ENCODE data around the gene PPP1R13B.
A peak's percentile ranks its signal among the peaks of the same experiment; 100 is the strongest.

Gene PPP1R13B

GRCh38 chr14:103881268-103882201 is 34.2 kb upstream of the PPP1R13B start:
- no peak for DNase-seq (ENCODE audit: low read depth)

DNA sequence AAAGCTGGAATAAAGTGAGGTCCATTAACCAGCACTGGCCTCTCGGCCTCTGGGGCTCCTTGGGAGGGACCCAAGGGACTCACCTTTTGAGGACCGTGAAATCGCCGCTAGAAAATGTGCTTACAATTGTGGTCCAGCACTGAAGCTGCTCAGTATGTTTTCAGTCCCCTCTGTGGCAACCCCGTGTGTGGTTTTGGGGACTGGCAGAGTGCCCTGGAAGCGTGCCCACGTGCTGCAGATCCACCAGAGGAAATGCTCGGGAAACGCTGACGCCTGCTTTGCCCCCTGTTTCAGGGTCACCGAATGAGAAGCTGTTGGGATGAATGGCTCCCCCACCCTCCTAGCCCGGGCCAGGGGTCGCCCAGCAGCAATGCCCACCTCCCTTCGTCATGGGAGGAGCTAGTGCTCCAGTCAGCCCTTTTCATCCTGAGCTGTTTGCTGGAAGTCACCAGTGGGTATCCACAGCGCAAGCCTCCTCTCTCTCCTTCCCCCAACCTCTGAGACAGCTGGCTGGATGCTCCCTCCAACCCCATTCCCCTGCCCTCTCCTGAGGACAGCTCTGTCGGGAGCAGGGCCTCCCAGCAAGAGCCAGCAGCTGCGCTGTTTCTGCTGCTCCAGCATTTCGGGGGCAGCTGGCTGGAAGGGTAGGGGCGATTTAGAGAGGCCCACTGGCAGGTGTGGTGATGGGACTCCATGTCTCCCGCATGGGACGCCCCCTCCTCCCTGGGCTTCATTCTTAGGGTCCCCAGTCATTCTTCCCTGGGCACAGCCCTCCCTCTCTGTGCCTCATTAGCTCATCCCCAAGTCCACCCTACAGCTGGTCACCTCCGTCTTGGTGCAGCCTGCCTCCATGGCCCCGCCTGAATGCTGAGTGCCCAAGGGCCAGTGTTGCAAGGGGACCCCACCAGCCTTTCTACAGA is 33.2 kb upstream of the PPP1R13B start:
- no peak for DNase-seq (ENCODE audit: low read depth)

GRCh38 chr14:103879570-103880347 is 32.4 kb upstream of the PPP1R13B start:
- DNase-seq (ENCODE audit: low read depth), result no peak

- no peak for DNase-seq (ENCODE audit: low read depth)
Observed at GRCh38 chr14:103879118-103879569, 31.8 kb upstream of the PPP1R13B start.

DNA sequence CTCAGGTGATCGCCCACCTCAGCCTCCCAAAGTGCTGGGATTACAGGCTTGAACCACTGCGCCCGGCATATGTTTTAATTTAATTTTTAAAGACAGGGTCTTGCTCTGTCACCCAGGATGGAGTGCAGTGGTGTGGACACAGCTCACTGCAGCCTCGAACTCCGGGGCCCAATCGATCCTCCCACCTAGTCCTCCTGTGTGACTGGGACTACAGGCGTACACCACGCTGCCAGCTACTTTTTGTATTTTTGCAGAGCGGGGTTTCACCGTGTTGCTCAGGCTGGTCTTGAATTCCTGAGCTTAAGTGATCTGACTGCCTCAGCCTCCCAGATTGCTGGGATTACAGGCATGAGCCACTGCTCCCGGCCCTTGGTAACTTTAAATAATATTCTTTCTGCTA is 30.8 kb upstream of the PPP1R13B start:
- DNase-seq (ENCODE audit: low read depth), result no peak

GRCh38 chr14:103875010-103875409 is 27.6 kb upstream of the PPP1R13B start:
- DNase-seq (ENCODE audit: low read depth), result no peak

DNA sequence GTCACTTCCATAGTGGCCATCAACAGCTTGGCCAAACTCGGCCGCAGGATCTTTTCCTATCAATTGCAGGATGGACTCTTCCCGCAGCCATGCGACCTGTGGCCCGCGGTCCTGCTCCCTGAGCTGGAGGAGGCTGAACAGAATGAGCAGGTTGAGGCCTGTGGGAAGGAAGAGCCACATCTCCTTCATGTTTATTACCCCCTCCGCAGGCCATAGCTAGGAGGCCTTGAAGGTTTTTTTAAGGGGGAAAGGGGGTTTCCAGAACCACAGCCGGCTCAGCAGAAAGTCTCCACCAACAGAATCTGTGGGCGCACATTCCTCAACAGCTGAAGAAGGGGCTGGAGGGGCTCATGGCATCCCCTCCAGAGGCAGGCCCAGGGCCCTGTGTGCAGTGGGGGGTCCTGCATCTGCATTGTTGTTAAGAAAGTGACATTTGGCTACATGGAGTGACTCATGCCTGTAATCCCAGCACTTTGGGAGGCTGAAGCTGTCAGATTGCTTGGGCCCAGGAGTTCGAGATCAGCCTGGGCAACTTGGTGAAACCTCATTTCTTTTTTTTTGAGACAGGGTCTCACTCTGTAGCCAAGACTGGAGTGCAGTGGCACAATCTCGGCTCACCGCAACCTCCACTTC is 25.2 kb upstream of the PPP1R13B start:
- DNase-seq (ENCODE audit: low read depth), result no peak

DNA sequence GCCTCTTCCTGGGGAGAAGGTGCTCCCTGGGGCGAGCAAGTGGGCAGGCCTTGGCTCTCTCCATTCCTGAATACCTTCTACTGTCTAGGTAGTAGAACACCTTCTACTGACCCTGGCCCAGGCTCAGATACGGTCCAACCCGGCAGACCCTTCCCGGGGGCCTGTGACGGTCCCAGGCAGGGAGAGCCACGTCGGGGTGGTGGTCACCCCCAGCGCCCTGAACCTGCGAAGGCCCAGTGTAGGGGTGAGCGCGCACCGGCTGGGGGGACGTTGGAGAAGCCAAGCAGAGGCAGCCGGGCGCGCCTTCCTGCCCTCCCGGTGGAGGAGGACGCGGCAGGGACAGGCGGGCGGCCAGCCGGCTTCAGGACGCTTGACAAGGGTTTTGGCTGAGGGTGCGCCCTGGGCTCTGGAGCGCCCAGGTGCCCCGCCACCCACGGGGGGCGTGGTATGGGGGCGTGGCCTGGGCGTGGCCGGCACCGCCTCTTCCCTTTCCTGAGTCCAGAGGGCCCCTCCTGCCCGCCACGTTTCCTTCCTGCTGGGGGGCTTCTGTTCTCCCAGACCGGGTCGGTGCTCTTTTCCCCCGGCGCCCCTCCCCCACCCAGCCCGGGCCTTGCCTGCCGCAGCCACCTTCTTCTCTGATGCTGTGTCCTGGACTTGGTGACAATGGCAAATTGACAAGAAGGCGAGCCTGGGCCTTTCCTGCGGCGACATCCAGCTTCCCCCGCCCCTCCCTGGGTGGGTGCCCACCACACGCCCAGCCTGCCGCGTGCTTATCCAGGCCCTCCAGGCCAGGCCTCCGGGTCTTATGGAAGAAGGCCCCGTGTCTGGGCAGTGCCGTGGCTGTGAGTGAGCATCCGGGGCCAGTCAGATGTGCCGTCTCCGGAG is 24.5 kb upstream of the PPP1R13B start:
- peak; percentile 68 for DNase-seq (ENCODE audit: low read depth)

- DNase-seq (ENCODE audit: low read depth), result no peak
Observed at GRCh38 chr14:103870891-103871595, 23.7 kb upstream of the PPP1R13B start.

GRCh38 chr14:103870144-103870876 is 22.9 kb upstream of the PPP1R13B start:
- DNase-seq (ENCODE audit: low read depth), result no peak

DNA sequence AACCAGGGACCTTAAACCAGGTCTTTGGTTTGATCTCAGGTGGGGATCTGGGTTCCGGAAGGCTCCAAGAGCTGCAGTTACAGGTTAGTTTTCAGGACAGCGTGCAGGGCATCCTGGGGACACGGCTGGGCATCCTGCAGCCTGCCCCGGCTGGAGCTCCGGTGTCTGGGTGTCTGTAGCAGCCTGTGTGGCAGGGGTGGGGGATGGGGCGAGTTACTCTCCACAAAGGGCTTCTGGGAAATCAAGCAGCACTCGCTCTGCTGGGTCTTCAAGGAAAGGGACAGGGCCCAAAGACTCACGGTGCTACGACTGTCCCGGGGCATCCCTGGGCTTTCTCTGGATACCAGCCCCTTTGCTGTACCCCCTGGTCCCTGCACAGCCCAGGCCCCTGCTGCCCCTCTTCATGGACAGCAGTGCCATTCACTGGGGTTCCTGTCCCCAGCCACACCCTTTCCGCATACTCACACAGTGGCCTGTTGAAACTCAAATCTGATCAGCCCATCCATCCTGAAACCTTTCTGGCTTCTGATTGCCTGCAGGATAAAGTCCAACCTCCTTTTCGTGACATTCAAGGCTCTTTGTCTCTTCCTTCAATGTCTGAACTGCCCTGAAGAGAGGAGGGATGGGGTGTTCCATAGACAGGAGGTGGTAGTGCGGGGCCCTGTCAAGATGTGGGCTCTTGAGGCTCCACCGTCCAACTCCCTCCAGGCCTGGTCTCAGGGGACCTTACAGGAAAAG is 22.2 kb upstream of the PPP1R13B start:
- no peak for DNase-seq (ENCODE audit: low read depth)

DNA sequence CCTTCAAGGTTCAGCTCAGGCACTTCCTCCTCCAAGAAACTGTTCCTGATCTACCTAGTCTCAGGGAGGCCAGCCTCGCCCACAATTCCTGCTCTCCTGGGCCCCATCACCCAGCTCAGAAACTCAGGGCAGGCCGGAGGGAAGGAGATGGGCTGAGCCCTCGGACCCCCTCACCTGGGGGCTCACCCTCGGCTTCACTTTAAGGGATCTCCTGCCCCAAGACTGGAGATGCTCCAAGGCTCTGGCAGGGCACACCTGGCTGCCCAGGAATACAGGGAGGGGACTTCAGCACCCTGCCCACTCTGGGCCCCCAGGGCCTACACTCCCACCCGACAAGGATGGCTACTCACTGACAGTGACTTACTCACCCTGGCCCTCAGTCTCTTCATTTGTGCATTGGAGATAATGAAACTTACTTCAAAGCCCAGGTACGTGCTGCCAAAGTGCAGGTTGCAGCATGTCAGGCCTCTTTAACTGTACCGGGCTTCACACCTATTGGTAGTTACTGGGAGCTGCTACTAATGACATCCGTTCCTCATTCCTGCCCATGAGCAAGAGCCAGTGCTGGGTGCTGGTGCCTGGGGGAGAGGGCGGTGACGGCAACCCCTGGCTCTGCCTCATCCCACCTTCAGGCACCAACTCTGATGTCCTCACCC is 21.0 kb upstream of the PPP1R13B start:
- DNase-seq (ENCODE audit: low read depth), result no peak

GRCh38 chr14:103867523-103867953 is 20.2 kb upstream of the PPP1R13B start:
- DNase-seq (ENCODE audit: low read depth), result no peak

GRCh38 chr14:103867020-103867419 is 19.6 kb upstream of the PPP1R13B start:
- DNase-seq (ENCODE audit: low read depth), result no peak

GRCh38 chr14:103863245-103863644 is 15.9 kb upstream of the PPP1R13B start:
- DNase-seq (ENCODE audit: low read depth), result no peak

GRCh38 chr14:103862393-103862782 is 15.0 kb upstream of the PPP1R13B start:
- DNase-seq (ENCODE audit: low read depth), result no peak
